Parathyroid adenoma (tissue), 2 donors: Measurements from ENCODE around the gene ARTN.
A peak's percentile ranks its signal among the peaks of the same experiment; 100 is the strongest.

ENCODE experiments used
- H2AFZ ChIP-seq: fragments of 300-600 bp; sonication (generic); one replicate; pipeline ENCODE4 v1.7.0; 2017; ENCODE audit warnings: antibody characterized with exemption, mild to moderate bottlenecking
- H3K27ac ChIP-seq: fragments of 300-600 bp; sonication (generic); one replicate; pipeline ENCODE4 v1.7.0; 2017
- H3K27me3 ChIP-seq: fragments of 300-600 bp; sonication (generic); one replicate; pipeline ENCODE4 v1.7.0; 2017; ENCODE audit warnings: low read length; ENCODE audit not compliant: control insufficient read depth, insufficient read depth
- H3K36me3 ChIP-seq: fragments of 300-600 bp; sonication (generic); one replicate; pipeline ENCODE4 v1.7.0; 2017; ENCODE audit warnings: low read length; ENCODE audit not compliant: control insufficient read depth, insufficient read depth
- H3K4me1 ChIP-seq: fragments of 300-600 bp; sonication (generic); one replicate; pipeline ENCODE4 v1.7.0; 2017; ENCODE audit warnings: control low read depth
- H3K4me2 ChIP-seq: fragments of 300-600 bp; sonication (generic); one replicate; pipeline ENCODE4 v1.7.0; 2017; ENCODE audit warnings: low read length
- H3K4me3 ChIP-seq: fragments of 300-600 bp; sonication (generic); one replicate; pipeline ENCODE4 v1.7.0; 2017; ENCODE audit warnings: low read depth, low read length
- H3K79me2 ChIP-seq: fragments of 300-600 bp; sonication (generic); one replicate; pipeline ENCODE4 v1.7.0; 2017; ENCODE audit warnings: control low read depth
- H3K9ac ChIP-seq: fragments of 300-600 bp; sonication (generic); one replicate; pipeline ENCODE4 v1.7.0; 2017; ENCODE audit warnings: mild to moderate bottlenecking
- H3K9me3 ChIP-seq: fragments of 300-600 bp; sonication (generic); one replicate; pipeline ENCODE4 v1.7.0; 2017; ENCODE audit warnings: low read length; ENCODE audit not compliant: control insufficient read depth
- CTCF ChIP-seq: fragments of 300-600 bp; sonication (generic); IDR thresholded peaks from one replicate; pipeline ENCODE4 v1.7.0; 2017; ENCODE audit warnings: antibody characterized with exemption, mild to moderate bottlenecking
- donor health status: primary hyperparathyroidism.

Gene ARTN

GRCh38 chr1:43971336-43971980, 37.9 kb downstream of the ARTN start:
- H3K79me2 ChIP-seq = no peaks in the 10 kb centered on the region
- H3K27me3 ChIP-seq = no peaks in the 10 kb centered on the region
- no peak overlapping the region for H2AFZ ChIP-seq
- H3K4me2 ChIP-seq = no peak overlapping the region
- no peak overlapping the region for H3K4me3 ChIP-seq
- no peak for TF ChIP-seq CTCF
- H3K36me3 ChIP-seq = no peaks in the 10 kb centered on the region
- peaks cover 7% of the 10 kb centered on the region for H3K4me1 ChIP-seq
- no peaks in the 10 kb centered on the region for H3K9me3 ChIP-seq
- no peak overlapping the region for H3K27ac ChIP-seq
- H3K9ac ChIP-seq = no peak overlapping the region

- H2AFZ ChIP-seq = peak overlapping the region; percentile 88
- peaks cover 7% of the 10 kb centered on the region for H3K4me1 ChIP-seq
- H3K27me3 ChIP-seq = no peaks in the 10 kb centered on the region
- no peak overlapping the region for H3K9ac ChIP-seq
- no peaks in the 10 kb centered on the region for H3K9me3 ChIP-seq
- no peak for TF ChIP-seq CTCF
- H3K4me2 ChIP-seq = peak overlapping the region; percentile 85
- H3K27ac ChIP-seq = peak overlapping the region; percentile 95
- no peaks in the 10 kb centered on the region for H3K79me2 ChIP-seq
- H3K36me3 ChIP-seq = no peaks in the 10 kb centered on the region
- H3K4me3 ChIP-seq = peak overlapping the region; percentile 95
Observed at GRCh38 chr1:43973981-43974442, 40.4 kb downstream of the ARTN start.

GRCh38 chr1:43974443-43975248, 41.0 kb downstream of the ARTN start, which contains the start of gene ATP6V0B:
Gene ATP6V0B, plus strand, starts transcription at chr1:43974960. Its CDS starts 81 bp downstream, at chr1:43975041.
- Histone ChIP-seq H3K4me2 (peak within 1 kb of the TSS; percentile 85), H3K79me2 (no peaks in the 10 kb centered on the region), H3K4me1 (peaks cover 7% of the 10 kb centered on the region), H3K9me3 (no peaks in the 10 kb centered on the region), H2AFZ (peak within 1 kb of the TSS; percentile 88), H3K4me3 (peak within 1 kb of the TSS; percentile 95), H3K27me3 (no peaks in the 10 kb centered on the region), H3K9ac (peak within 1 kb of the TSS; percentile 89), H3K36me3 (no peaks in the 10 kb centered on the region), H3K27ac (peak within 1 kb of the TSS; percentile 95)
- no peak for TF ChIP-seq CTCF

- Histone ChIP-seq H3K27ac (peak overlapping the region; percentile 95), H3K4me2 (peak overlapping the region; percentile 85), H3K36me3 (no peaks in the 10 kb centered on the region), H3K4me1 (peaks cover 7% of the 10 kb centered on the region), H2AFZ (peak overlapping the region; percentile 88), H3K4me3 (peak overlapping the region; percentile 95), H3K27me3 (no peaks in the 10 kb centered on the region), H3K9ac (peak overlapping the region; percentile 89), H3K9me3 (no peaks in the 10 kb centered on the region), H3K79me2 (no peaks in the 10 kb centered on the region)
- no peak for TF ChIP-seq CTCF
Observed at GRCh38 chr1:43975249-43975961, 41.8 kb downstream of the ARTN start.
